Tibial nerve (tissue), 4 donors: ENCODE measurements around the gene OR11A1.

ENCODE experiments used
- EP300 ChIP-seq, 2 donors: sonication (generic); formaldehyde crosslinking; IDR thresholded peaks; one replicate each; pipeline ENCODE4 v1.6.1; 2017; ENCODE audit warnings: antibody characterized with exemption in 2 of 2, mild to moderate bottlenecking in 1 of 2
- POLR2A ChIP-seq, 2 donors: fragments of 450-650 bp; IDR thresholded peaks; one replicate each; pipeline ENCODE4 v1.6.1; 2017; ENCODE audit warnings: antibody characterized with exemption in 2 of 2, mild to moderate bottlenecking in 2 of 2, moderate library complexity in 2 of 2
- TF ChIP-seq, protein P1 (sequence below), 5 experiments: fragments of 200-600 bp in 3 of 5; fragments of 450-650 bp in 2 of 5; sonication (generic) in 3 of 5; IDR thresholded peaks; one replicate each; pipeline ENCODE4 v1.5.1; 2016 to 2019; ENCODE audit warnings: antibody characterized with exemption in 5 of 5, mild to moderate bottlenecking in 3 of 5, moderate library complexity in 2 of 5

DNA sequence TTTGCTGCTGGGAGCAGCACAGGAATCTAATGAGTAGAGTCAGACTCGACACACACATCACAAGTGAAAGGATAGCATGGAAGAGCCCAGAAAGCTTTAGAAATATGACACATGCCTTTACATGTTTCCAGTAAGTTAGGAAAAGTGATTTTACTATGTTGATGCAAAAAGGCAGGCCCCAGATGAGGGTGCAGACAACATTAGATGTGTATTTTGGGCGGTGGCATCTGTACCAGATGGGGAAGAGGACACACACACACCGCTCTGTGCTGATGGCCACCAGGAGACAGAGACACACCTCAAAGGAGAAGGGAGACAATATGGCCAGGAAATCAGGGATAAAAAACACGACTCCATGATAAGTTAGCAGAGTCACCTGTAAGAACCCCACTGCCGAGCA, 30.3 kb upstream of the OR11A1 start:
- TF ChIP-seq, protein P1, sequence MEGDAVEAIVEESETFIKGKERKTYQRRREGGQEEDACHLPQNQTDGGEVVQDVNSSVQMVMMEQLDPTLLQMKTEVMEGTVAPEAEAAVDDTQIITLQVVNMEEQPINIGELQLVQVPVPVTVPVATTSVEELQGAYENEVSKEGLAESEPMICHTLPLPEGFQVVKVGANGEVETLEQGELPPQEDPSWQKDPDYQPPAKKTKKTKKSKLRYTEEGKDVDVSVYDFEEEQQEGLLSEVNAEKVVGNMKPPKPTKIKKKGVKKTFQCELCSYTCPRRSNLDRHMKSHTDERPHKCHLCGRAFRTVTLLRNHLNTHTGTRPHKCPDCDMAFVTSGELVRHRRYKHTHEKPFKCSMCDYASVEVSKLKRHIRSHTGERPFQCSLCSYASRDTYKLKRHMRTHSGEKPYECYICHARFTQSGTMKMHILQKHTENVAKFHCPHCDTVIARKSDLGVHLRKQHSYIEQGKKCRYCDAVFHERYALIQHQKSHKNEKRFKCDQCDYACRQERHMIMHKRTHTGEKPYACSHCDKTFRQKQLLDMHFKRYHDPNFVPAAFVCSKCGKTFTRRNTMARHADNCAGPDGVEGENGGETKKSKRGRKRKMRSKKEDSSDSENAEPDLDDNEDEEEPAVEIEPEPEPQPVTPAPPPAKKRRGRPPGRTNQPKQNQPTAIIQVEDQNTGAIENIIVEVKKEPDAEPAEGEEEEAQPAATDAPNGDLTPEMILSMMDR (IDR thresholded peaks at IDR 0.05), result no peak
- no peak for TF ChIP-seq EP300 (IDR thresholded peaks at IDR 0.05)
- TF ChIP-seq POLR2A (IDR thresholded peaks at IDR 0.05), result no peak
